Panc1 (cell line): Measurements from ENCODE around the gene PHF23.

Experiments
- POLR2AphosphoS5 ChIP-seq: IDR thresholded peaks from 2 replicates; pipeline ENCODE4 v1.6.1; 2012; ENCODE audit warnings: mild to moderate bottlenecking, low read depth, low read length, moderate library complexity
- TF ChIP-seq, protein P1 (sequence below): fragments of 450-650 bp; IDR thresholded peaks from 2 replicates; pipeline ENCODE4 v1.5.1; 2017; ENCODE audit warnings: mild to moderate bottlenecking
- TF ChIP-seq, protein P2 (sequence below), 2 experiments: IDR thresholded peaks; 2 replicates each; pipeline ENCODE4 v1.6.1; 2011 to 2012; ENCODE audit warnings: low read depth in 2 of 2, control low read depth in 1 of 2, low read length in 1 of 2, mild to moderate bottlenecking in 1 of 2, moderate library complexity in 1 of 2; ENCODE audit not compliant: insufficient read depth in 1 of 2

DNA sequence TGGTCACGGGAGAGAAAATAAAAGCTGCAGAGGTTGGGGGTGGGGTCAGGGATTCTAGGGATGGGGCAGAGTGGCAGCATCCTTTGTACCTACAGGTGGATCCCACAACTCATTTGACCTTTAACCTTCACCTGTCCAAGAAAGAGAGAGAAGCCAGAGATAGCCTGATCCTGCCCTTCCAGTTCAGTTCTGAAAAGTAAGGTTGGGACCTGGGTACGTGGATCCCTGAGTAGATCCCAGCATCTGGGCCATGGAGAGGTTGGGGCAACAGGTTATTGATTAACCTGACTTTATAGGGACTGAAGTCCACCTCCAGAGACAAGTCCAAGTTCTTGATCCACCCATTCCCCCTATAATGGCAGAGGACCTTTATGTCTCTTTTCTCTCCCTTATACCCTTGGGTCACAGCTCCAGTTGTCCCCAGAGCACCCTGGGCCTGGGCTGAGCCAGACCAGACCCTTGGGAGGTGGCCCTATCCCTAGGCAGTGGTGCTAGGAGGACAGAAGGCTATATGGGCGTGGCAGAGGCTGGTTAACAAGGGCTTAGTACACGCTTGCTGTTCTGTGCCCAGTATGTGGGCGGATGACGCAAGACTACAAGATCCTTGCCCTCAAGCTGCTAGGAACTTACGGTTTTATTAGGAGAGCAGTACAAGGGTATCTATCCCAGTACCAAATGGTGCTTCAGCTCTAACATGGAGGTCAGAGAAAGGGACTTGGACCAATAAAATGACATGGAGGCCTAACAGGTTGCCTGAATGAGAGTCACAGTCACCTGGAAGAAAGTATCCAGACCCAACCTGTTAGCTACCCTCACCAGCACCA lies 19.7 kb upstream of the PHF23 start:
- TF ChIP-seq, protein P1, sequence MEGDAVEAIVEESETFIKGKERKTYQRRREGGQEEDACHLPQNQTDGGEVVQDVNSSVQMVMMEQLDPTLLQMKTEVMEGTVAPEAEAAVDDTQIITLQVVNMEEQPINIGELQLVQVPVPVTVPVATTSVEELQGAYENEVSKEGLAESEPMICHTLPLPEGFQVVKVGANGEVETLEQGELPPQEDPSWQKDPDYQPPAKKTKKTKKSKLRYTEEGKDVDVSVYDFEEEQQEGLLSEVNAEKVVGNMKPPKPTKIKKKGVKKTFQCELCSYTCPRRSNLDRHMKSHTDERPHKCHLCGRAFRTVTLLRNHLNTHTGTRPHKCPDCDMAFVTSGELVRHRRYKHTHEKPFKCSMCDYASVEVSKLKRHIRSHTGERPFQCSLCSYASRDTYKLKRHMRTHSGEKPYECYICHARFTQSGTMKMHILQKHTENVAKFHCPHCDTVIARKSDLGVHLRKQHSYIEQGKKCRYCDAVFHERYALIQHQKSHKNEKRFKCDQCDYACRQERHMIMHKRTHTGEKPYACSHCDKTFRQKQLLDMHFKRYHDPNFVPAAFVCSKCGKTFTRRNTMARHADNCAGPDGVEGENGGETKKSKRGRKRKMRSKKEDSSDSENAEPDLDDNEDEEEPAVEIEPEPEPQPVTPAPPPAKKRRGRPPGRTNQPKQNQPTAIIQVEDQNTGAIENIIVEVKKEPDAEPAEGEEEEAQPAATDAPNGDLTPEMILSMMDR: no peak
- TF ChIP-seq POLR2AphosphoS5: no peak
- TF ChIP-seq, protein P2, sequence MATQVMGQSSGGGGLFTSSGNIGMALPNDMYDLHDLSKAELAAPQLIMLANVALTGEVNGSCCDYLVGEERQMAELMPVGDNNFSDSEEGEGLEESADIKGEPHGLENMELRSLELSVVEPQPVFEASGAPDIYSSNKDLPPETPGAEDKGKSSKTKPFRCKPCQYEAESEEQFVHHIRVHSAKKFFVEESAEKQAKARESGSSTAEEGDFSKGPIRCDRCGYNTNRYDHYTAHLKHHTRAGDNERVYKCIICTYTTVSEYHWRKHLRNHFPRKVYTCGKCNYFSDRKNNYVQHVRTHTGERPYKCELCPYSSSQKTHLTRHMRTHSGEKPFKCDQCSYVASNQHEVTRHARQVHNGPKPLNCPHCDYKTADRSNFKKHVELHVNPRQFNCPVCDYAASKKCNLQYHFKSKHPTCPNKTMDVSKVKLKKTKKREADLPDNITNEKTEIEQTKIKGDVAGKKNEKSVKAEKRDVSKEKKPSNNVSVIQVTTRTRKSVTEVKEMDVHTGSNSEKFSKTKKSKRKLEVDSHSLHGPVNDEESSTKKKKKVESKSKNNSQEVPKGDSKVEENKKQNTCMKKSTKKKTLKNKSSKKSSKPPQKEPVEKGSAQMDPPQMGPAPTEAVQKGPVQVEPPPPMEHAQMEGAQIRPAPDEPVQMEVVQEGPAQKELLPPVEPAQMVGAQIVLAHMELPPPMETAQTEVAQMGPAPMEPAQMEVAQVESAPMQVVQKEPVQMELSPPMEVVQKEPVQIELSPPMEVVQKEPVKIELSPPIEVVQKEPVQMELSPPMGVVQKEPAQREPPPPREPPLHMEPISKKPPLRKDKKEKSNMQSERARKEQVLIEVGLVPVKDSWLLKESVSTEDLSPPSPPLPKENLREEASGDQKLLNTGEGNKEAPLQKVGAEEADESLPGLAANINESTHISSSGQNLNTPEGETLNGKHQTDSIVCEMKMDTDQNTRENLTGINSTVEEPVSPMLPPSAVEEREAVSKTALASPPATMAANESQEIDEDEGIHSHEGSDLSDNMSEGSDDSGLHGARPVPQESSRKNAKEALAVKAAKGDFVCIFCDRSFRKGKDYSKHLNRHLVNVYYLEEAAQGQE (IDR thresholded peaks at IDR 0.05; ENCODE audit: insufficient read depth in 1 of 2, low read depth in 2 of 2, low read length in 1 of 2): no peak
